ENCODE data around the gene CELF4.

CELF4 gene

DNA sequence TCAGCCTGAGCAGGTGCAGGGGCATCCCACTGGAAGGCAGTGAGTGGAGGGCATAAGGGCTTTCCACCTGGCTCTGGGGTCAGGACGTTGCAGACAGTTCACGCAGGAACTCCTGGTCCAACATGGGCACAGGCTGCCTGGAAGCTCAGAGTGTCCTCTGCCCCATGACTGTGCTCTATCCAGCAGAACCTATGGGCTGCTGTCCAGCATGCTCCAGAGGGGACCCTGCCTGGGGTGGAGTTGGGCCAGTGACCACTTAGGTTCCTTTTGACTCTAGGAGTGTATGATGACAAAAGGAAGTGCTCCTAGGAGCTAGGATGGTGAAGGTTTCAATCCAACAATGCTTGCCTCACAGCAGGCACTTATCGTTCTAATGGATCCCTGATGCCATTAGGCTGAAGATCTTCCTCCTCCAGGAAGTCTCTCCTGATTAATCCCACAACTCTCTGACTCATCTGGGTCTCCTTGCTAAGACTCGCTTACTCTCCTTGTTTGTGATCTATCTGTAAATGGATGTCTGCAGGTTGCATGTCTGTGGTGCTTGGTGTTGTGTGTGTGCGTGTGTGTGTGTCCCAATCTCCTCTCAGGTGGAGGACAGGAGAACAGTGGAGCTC is 224.0 kb downstream of the CELF4 start:
- Histone ChIP-seq H3K9me3 (ENCODE audit: control insufficient read depth, insufficient read depth, low read length) (no peaks in the 10 kb centered on the region), H3K36me3 (ENCODE audit: control insufficient read depth, low read length) (no peaks in the 10 kb centered on the region), H4K20me1 (ENCODE audit: control insufficient read depth, insufficient read depth, low read depth, low read length) (no peaks in the 10 kb centered on the region), H3K27me3 (ENCODE audit: control insufficient read depth, low read length) (peaks cover 6% of the 10 kb centered on the region; the same call in 1 of the 2 replicates), H3K9me2 (replicated peaks; ENCODE audit: control insufficient read depth, low read length) (no peaks in the 10 kb centered on the region), H3K4me3 (ENCODE audit: low read length) (no peak overlapping the region), H3K79me2 (ENCODE audit: control insufficient read depth, low read length) (no peaks in the 10 kb centered on the region), H3K4me1 (ENCODE audit: control insufficient read depth, low read length) (no peaks in the 10 kb centered on the region), H3F3A (ENCODE audit: control insufficient read depth, insufficient read depth) (no peaks in the 10 kb centered on the region), H3K27ac (ENCODE audit: low read depth, low read length) (no peak overlapping the region), H3K4me2 (ENCODE audit: low read length) (no peak overlapping the region)
- TF ChIP-seq, protein P1, sequence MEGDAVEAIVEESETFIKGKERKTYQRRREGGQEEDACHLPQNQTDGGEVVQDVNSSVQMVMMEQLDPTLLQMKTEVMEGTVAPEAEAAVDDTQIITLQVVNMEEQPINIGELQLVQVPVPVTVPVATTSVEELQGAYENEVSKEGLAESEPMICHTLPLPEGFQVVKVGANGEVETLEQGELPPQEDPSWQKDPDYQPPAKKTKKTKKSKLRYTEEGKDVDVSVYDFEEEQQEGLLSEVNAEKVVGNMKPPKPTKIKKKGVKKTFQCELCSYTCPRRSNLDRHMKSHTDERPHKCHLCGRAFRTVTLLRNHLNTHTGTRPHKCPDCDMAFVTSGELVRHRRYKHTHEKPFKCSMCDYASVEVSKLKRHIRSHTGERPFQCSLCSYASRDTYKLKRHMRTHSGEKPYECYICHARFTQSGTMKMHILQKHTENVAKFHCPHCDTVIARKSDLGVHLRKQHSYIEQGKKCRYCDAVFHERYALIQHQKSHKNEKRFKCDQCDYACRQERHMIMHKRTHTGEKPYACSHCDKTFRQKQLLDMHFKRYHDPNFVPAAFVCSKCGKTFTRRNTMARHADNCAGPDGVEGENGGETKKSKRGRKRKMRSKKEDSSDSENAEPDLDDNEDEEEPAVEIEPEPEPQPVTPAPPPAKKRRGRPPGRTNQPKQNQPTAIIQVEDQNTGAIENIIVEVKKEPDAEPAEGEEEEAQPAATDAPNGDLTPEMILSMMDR (IDR thresholded peaks at IDR 0.05; ENCODE audit: low read depth, low read length, poor library complexity, severe bottlenecking): no peak
- TF ChIP-seq EZH2phosphoT487 (IDR thresholded peaks at IDR 0.05; ENCODE audit: borderline replicate concordance, low read length): no peak

- no peak overlapping the region for H3K4me3 ChIP-seq (ENCODE audit: low read length)
Measured at GRCh38 chr18:37341016-37341415, 224.6 kb downstream of the CELF4 start.

GRCh38 chr18:37339701-37340215 is 225.8 kb downstream of the CELF4 start:
- Histone ChIP-seq H3K36me3 (ENCODE audit: control insufficient read depth, low read length) (no peaks in the 10 kb centered on the region), H3K4me3 (ENCODE audit: low read length) (no peak overlapping the region), H3K27ac (ENCODE audit: low read depth, low read length) (no peak overlapping the region), H4K20me1 (ENCODE audit: control insufficient read depth, insufficient read depth, low read depth, low read length) (no peaks in the 10 kb centered on the region), H3K4me2 (ENCODE audit: low read length) (no peak overlapping the region), H3K4me1 (ENCODE audit: control insufficient read depth, low read length) (no peaks in the 10 kb centered on the region), H3K79me2 (ENCODE audit: control insufficient read depth, low read length) (no peaks in the 10 kb centered on the region), H3K27me3 (ENCODE audit: control insufficient read depth, low read length) (peaks cover 6% of the 10 kb centered on the region; the same call in 1 of the 2 replicates), H3K9me2 (replicated peaks; ENCODE audit: control insufficient read depth, low read length) (no peaks in the 10 kb centered on the region), H3F3A (ENCODE audit: control insufficient read depth, insufficient read depth) (no peaks in the 10 kb centered on the region), H3K9me3 (ENCODE audit: control insufficient read depth, insufficient read depth, low read length) (no peaks in the 10 kb centered on the region)
- TF ChIP-seq, protein P1 (IDR thresholded peaks at IDR 0.05; ENCODE audit: low read depth, low read length, poor library complexity, severe bottlenecking): no peak
- TF ChIP-seq EZH2phosphoT487 (IDR thresholded peaks at IDR 0.05; ENCODE audit: borderline replicate concordance, low read length): no peak

More at GRCh38 chr18:37341016-37341415, 224.6 kb downstream of the CELF4 start:
- no peak overlapping the region for H3K27ac ChIP-seq (ENCODE audit: low read depth, low read length)
- H3K9me2 ChIP-seq (replicated peaks; ENCODE audit: control insufficient read depth, low read length): no peaks in the 10 kb centered on the region
- TF ChIP-seq, protein P1 (IDR thresholded peaks at IDR 0.05; ENCODE audit: low read depth, low read length, poor library complexity, severe bottlenecking): no peak
- TF ChIP-seq EZH2phosphoT487 (IDR thresholded peaks at IDR 0.05; ENCODE audit: borderline replicate concordance, low read length): no peak
- no peaks in the 10 kb centered on the region for H3F3A ChIP-seq (ENCODE audit: control insufficient read depth, insufficient read depth)
- no peaks in the 10 kb centered on the region for H4K20me1 ChIP-seq (ENCODE audit: control insufficient read depth, insufficient read depth, low read depth, low read length)
- no peaks in the 10 kb centered on the region for H3K9me3 ChIP-seq (ENCODE audit: control insufficient read depth, insufficient read depth, low read length)
- H3K36me3 ChIP-seq (ENCODE audit: control insufficient read depth, low read length): no peaks in the 10 kb centered on the region
- peaks cover 6% of the 10 kb centered on the region; the same call in 1 of the 2 replicates for H3K27me3 ChIP-seq (ENCODE audit: control insufficient read depth, low read length)
- no peaks in the 10 kb centered on the region for H3K79me2 ChIP-seq (ENCODE audit: control insufficient read depth, low read length)
- H3K4me2 ChIP-seq (ENCODE audit: low read length): no peak overlapping the region
- H3K4me1 ChIP-seq (ENCODE audit: control insufficient read depth, low read length): no peaks in the 10 kb centered on the region
